HG02840 (cell line): ENCODE measurements around the gene DCX.
"Not testable (repeated sequence)": the region's sequence is repeated elsewhere in the genome, so short reads cannot be mapped to it uniquely, and the experiment has no call there.

Source experiments
- ATAC-seq: cut with Tn5 transposase; IDR thresholded peaks from one replicate; pipeline ENCODE4 v1.9.1; 2021; ENCODE audit warnings: mild to moderate bottlenecking, moderate library complexity, moderate number of reproducible peaks; ENCODE audit not compliant: unreplicated experiment, low FRiP score

The DCX gene

DNA sequence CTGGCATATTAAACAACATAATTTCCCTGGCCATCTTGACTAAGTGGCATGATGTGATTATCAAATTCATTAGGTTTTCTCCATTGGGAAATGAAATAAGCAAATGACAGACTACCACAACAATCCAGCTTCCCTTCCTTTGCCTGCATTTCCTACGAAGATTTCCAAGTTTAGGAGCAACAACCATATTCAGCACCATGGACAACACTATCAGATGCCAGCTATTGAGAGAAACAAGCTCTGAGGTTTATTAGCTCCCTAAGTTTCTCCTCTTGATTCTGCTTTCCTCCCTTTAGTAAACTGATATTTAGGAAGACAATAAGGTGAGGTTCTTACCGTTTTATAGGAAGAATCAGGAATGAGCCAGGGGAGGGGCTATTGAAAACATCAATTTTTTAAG, 36.2 kb downstream of the DCX start:
- no peak for ATAC-seq

DNA sequence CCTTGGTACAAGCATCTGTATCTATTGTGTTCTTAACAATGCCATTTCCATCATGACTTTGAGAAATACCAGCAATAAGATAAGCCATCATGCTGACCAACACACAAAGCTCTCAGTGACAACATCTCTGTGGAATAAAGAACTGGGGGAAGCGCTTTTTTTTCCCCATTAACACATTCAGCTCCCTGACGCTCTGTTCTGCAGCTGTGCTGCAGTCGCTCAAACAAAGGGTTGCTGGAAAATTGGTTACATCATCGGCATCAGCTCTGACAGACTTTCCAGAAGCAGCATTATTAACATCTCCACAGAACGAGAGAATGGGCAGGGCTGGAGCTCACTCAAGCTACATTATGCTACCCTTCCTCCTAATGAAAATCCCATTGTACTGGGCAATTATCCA, 39.9 kb downstream of the DCX start:
- no peak for ATAC-seq

DNA sequence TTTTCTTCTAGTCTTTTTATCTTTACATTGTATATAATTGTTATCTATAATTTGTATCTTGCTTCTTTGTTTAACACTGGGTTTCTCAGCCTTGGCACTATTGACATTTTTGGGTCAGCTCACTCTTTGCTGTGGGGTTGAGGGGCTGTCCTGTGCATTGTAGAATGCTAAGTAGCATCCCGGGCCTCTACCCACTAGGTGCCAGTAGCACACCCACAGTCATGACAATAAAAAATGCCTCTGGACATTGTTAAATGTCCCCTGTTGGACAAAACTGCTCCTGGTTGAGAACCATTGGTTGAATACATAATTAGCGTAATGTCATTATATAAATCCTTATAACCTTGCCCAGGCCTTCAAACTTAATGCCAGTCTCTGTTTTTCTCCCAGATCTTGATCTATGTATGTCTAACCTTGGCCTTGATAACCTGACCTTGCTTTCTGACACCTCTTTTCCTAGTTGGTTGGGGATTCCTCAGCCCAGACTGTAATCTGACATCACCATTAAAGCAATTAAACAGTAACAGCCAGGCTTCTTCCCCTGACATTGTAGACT, 46.1 kb downstream of the DCX start:
- ATAC-seq: no peak

DNA sequence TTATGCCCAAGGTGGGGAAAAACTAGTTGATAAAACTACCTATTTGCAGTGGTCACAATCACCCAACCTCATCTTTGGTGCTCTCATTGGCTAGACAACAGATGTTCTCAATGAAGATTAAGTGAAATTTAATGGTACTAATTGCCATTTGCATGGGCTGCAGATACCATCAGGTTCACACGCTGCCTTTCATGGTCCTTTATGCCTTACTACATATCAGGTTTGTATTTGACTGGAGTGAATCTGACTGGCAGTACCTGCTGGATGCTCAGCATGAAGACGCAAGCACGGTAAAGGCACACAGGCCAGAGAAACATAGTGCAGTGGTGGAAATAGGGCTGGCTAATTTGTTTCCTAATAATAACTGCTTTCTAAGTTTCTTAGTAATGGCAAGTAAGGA, 48.3 kb downstream of the DCX start:
- ATAC-seq: no peak

DNA sequence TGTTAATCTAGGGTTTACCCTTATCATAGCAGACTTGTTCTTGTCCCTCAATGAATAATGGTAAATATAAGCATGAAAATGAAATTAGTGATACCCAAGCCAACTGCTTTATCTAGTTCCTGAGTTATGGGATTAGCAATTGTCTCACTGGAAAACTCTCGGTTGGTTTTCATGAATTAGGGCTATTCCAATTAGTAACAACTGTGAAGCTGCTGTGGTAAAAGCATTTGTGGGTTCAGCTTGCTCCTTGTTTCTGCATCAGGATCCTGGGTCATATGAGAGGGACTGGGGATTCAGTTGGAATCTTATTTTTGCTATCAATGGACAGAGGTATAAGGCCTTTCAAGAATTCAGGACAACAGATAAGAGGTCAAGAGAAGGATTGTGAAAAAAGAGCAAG, 50.2 kb downstream of the DCX start:
- no peak for ATAC-seq

- no peak for ATAC-seq
These were observed 51.2 kb downstream of the DCX start for GRCh38 chrX:111360839-111361238.

GRCh38 chrX:111355523-111356115, 56.4 kb downstream of the DCX start:
- no peak for ATAC-seq

- no peak for ATAC-seq
These were observed 57.5 kb downstream of the DCX start for GRCh38 chrX:111354496-111354895.

DNA sequence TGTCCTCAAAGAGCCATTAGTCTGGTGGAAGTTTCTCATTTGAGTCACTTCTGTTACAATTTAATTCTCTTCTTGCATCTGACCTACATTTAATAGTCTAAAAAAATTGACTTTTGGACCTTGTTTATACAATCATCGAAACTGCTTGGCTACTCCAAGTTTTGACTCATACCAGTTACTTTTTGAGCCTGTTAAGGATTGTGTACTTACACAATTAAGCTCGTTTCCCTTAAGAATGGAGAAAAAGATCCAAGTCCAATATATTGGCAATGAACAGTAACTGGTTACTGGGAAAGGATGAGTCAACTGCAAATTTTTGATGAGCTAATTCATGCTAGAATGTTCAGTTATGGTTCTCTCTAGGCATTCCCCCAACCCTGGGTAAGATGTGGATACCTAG, 58.2 kb downstream of the DCX start:
- no peak for ATAC-seq

DNA sequence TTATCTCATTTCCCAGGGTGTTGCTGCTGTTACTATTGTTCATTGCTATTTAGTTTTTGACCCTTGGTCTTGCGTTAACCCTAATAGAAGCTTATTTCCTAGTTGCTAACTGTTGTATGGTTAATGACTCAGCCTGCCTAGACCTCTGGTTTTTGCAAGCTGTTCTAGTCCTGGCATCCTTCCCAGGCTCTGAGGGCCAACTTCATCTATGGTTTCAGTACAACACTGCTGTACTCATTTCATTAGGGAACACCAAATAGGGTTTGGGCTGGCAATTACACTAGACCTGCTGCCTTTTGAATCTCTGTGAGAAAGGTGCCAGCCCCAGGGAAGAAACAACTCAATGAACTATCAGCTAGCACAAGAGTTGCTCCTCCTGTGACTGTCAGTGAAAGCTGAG, 59.6 kb downstream of the DCX start:
- ATAC-seq: no peak

- ATAC-seq: no peak
These were observed 62.1 kb downstream of the DCX start for GRCh38 chrX:111349934-111350333.

GRCh38 chrX:111349101-111349500, 62.9 kb downstream of the DCX start:
- ATAC-seq: no peak

GRCh38 chrX:111348429-111348828, 63.6 kb downstream of the DCX start:
- no peak for ATAC-seq

DNA sequence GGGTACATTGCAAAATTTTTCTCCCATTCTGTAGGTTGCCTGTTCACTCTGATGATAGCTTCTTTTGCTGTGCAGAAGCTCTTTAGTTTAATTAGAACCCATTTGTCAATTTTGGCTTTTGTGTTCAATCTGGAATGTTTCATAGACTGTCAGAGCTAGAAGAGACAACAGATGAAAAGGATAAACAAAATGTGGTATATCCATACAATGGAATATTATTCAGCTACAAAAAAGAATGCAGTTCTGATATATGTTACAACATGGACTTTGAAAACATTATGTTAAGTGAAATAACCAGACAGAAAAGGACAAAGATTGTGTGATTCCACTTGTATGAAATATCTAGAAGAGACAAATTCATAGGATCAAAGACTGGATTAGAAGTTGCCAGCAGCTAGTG, 65.8 kb downstream of the DCX start:
- not testable (repeated sequence) for ATAC-seq

DNA sequence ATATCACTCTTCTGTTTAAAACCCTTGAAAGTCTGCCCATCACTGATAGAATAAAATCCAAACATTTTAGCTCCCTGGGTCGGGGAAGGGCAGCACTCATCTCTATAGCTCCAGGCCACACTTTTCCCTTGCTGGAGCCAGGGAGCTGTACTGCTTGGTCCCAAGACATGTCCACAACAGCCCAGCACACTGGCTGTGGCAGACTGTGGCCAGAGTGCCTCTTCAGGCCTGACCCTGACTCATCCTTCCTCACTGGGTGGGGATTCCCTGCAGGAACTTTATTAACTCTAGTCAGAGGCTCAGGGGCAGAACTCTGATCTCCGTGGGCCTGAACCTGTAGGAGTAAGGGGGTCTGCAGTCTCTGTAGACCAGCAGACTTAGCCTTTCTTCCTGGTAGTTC, 71.9 kb downstream of the DCX start:
- ATAC-seq: no peak

- ATAC-seq: no peak
These were observed 72.8 kb downstream of the DCX start for GRCh38 chrX:111339212-111339611.

GRCh38 chrX:111338095-111338698, 73.8 kb downstream of the DCX start:
- no peak for ATAC-seq

DNA sequence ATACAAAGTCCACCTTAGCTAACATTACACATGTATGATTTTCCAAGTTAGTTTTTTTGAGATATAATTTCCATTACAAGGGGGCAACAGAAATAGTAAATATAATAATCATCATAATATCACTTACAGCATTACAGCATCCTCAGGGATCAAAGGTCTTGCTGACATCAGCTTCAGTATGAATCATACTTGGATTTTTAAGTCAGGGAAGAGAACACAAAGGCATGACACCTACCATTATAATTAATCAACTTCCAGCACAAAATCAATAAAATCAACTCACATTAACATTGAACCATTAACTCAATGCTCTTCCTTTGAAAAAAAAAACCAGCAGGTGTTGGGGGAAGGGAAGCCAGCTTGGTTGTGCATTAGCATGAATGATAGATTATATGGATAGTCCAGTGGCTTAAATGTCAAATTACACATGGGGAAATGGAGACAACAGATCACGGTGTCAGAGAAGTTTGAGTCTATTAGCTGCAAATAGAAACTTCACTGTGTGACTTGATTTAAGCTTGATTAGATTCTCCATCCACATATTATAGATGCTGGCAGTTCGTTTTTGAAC, 74.8 kb downstream of the DCX start:
- no peak for ATAC-seq

DNA sequence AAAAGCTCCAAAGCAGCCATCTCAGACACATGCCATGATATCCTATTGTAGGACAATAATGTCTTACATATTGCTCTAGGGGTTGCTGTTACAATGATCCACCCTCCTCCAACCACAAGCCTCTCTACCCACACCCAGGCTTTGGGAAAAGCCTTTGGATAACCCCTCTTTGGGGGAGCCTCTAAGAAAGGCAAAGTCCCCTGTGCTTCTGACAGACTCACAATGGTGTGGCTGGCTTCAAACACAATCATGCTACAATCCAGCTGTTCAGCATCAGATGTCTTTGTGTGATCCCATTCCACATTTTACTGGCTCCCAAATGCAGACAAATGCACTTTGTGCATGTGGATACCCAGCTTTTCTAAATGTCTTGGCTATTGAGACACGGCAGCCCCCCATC, 75.9 kb downstream of the DCX start:
- ATAC-seq: no peak

GRCh38 chrX:111329370-111329769, 82.6 kb downstream of the DCX start:
- no peak for ATAC-seq

- ATAC-seq: no peak
These were observed 83.1 kb downstream of the DCX start for GRCh38 chrX:111328858-111329257.

DNA sequence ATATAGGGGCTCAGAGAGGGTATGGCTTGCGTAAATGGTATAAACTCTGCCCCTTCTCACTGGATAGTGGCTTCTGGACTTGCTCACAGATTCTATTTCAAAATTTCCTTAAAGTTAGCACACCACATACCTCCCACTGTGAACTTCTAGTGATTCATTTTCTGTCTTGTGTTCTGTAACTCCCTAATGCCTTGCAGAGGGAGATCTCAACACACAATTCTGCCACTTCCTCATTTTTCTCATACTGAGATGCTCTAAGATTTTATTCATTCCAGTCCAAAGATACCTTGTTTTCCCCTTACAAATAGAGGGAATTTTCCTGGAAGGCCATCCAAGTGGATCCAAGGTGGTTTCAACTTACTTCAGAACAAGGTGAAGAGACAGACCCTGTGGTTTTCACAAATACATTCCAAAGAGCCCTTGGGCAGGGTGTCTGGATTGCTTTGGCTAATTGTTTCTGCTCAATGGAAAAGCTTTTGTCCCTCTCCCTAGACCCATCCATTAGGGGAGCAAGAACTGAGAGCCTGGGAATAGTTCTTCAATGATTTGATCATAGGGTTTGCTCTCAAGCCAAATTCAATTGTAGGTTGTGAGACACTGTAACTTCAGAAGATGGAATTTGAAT, 89.6 kb downstream of the DCX start:
- ATAC-seq: no peak
